HG03045 (cell line): ENCODE measurements around the gene PRPF6.
"Not testable (repeated sequence)": the region's sequence is repeated elsewhere in the genome, so short reads cannot be mapped to it uniquely, and the experiment has no call there.

Experiments
- ATAC-seq: cut with Tn5 transposase; IDR thresholded peaks from one replicate; pipeline ENCODE4 v1.9.1; 2021; ENCODE audit warnings: mild to moderate bottlenecking, moderate library complexity; ENCODE audit not compliant: unreplicated experiment

The PRPF6 gene

GRCh38 chr20:64009811-64010387, 29.0 kb downstream of the PRPF6 start:
- ATAC-seq: no peak

- no peak for ATAC-seq
These were observed 29.8 kb downstream of the PRPF6 start for GRCh38 chr20:64010711-64011237.

- ATAC-seq: no peak
These were observed 30.4 kb downstream of the PRPF6 start for GRCh38 chr20:64011366-64011779.

GRCh38 chr20:64012385-64013154, 31.6 kb downstream of the PRPF6 start:
- ATAC-seq: not testable (repeated sequence)

GRCh38 chr20:64015635-64016034, 34.7 kb downstream of the PRPF6 start:
- no peak for ATAC-seq

GRCh38 chr20:64021124-64021975, 40.4 kb downstream of the PRPF6 start:
- ATAC-seq: no peak

GRCh38 chr20:64022671-64023360, 41.9 kb downstream of the PRPF6 start:
- no peak for ATAC-seq

GRCh38 chr20:64023361-64024140, 42.6 kb downstream of the PRPF6 start:
- ATAC-seq: no peak

- ATAC-seq: no peak
These were observed 43.4 kb downstream of the PRPF6 start for GRCh38 chr20:64024141-64024990.

- no peak for ATAC-seq
These were observed 44.3 kb downstream of the PRPF6 start for GRCh38 chr20:64025101-64025825.

- ATAC-seq: no peak
These were observed 45.0 kb downstream of the PRPF6 start for GRCh38 chr20:64025826-64026412.

GRCh38 chr20:64027981-64028685, 47.2 kb downstream of the PRPF6 start:
- ATAC-seq: no peak

- no peak for ATAC-seq
These were observed 48.6 kb downstream of the PRPF6 start for GRCh38 chr20:64029293-64030117.

- ATAC-seq: no peak
These were observed 49.6 kb downstream of the PRPF6 start for GRCh38 chr20:64030371-64031134.

- no peak for ATAC-seq
These were observed 50.9 kb downstream of the PRPF6 start for GRCh38 chr20:64031822-64032314.
